ENCODE results near the gene NSUN7. TPM values are rescaled to one million over a fixed set of nuclear protein-coding genes. Genes with fewer than 3 reads are reported as not detected.
A peak's percentile ranks its signal among the peaks of the same experiment; 100 is the strongest.

NSUN7 gene
- total RNA-seq, 1 donor from 2014 or later, result 3.3 TPM

DNA sequence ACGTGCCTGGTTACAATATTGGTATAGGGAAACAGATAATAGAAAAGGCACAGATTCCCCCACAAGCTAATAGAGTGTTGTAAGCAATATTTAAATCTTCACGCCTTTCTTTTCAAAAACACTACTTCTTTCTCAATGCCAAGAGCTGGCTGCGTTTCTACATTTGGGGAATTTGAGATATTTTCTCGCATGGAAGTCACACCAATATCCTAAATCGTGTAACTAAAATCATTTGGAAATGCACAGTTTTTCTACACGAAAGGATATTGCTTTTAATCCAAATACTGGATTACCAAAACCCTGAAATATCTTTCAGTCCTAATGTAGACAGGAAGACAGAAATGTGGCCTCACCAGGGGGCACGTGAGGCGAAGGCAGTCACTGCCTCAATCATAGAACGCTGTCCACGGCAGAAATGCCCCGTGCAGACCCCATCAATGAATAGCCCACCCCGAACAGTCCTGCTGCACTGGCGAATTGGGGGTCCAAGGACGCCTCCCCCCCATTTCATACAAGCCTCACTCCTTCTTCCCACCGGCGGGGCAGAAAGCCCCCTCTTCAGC, 106.6 kb downstream of the NSUN7 start:
- peak overlapping the region; percentile 59 for H3K4me3 ChIP-seq (ENCODE audit: low read depth, low read length)
- TF ChIP-seq, protein P1, sequence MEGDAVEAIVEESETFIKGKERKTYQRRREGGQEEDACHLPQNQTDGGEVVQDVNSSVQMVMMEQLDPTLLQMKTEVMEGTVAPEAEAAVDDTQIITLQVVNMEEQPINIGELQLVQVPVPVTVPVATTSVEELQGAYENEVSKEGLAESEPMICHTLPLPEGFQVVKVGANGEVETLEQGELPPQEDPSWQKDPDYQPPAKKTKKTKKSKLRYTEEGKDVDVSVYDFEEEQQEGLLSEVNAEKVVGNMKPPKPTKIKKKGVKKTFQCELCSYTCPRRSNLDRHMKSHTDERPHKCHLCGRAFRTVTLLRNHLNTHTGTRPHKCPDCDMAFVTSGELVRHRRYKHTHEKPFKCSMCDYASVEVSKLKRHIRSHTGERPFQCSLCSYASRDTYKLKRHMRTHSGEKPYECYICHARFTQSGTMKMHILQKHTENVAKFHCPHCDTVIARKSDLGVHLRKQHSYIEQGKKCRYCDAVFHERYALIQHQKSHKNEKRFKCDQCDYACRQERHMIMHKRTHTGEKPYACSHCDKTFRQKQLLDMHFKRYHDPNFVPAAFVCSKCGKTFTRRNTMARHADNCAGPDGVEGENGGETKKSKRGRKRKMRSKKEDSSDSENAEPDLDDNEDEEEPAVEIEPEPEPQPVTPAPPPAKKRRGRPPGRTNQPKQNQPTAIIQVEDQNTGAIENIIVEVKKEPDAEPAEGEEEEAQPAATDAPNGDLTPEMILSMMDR (conservative IDR thresholded peaks at IDR 0.05; ENCODE audit: low read depth, low read length), result no peak
- no peak for DNase-seq (ENCODE audit: low read depth)

DNA sequence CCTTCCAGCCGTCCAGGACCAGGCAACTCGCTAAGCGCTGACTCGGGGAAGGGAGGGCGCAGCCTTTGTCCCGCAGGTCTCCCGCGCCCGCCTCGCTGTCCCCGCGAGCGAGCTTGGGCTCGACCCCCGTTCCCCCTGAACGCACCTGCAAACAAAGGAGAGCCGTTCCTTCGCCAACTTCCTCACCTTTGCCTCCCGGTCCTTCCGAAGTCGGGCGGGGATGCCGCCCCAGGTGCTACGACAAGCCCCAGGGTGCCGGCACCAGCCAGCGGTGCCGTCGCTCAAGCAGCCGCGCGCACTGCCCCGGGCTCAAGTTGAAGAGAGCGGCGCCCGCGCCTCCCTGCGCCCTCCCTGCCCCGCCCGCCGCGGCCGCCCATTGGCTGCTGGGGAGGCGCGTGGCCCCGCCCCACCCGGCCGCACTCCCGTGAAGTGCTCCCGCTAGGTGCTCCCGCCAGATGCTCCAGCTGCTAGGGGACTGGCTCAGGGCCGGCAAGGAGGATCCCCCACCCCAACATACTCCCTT, 107.1 kb downstream of the NSUN7 start:
- TF ChIP-seq, protein P1 (conservative IDR thresholded peaks at IDR 0.05; ENCODE audit: low read depth, low read length), result no peak
- H3K4me3 ChIP-seq (ENCODE audit: low read depth, low read length), result peak overlapping the region; percentile 59
- no peak for DNase-seq (ENCODE audit: low read depth)

DNA sequence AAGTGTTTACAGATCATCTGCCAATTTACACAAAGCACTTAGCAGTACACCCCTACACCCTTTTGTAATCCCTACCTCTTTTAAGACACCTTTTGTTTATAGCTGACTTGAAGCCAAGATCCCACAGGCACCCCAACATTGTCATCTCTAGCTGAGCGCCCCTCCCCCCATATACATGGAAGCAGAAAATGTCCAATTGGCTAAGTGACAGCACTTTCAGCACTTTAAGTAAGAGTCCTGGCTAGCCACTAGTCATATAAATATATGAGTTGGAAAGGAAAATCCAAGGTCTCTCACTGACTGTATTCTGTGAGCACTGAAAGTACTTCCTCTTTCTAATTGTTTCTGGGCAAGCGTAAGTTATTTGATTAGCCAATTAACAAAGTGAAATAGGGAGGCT, 108.2 kb downstream of the NSUN7 start:
- TF ChIP-seq, protein P1 (conservative IDR thresholded peaks at IDR 0.05; ENCODE audit: low read depth, low read length), result no peak
- H3K4me3 ChIP-seq (ENCODE audit: low read depth, low read length), result no peak overlapping the region
- no peak for DNase-seq (ENCODE audit: low read depth)

DNA sequence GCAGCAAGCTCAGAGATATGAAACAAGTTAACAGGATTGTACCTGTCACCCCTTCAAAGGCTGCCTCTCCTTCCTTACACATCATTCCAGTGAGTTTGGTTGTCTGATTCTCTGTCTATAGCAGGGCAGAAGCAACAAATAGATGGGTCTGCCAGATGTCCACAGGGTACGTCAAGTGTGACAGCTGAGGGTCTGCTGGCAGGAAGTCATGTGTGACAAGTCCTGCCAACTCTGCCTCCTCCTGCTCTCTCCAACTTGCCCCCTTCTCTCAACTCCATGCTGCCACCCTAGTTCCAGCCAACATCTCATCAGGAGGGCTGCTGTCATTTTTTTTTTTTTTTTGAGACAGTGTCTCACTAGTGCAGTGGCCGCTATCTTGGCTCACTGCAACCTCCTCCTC, 109.2 kb downstream of the NSUN7 start:
- DNase-seq (ENCODE audit: low read depth), result no peak
- TF ChIP-seq, protein P1 (conservative IDR thresholded peaks at IDR 0.05; ENCODE audit: low read depth, low read length), result no peak
- H3K4me3 ChIP-seq (ENCODE audit: low read depth, low read length), result no peak overlapping the region

Other genes starting within 250 kb of the NSUN7 start
- gene RBM47, start 120.1 kb upstream of the NSUN7 start, total RNA-seq, result 33.1 and 42.9 TPM in 2 replicates

Data from epithelial cell of proximal tubule (primary cell).